Pancreas (tissue), 10 donors: ENCODE measurements around the gene DYNLRB1. TPM values are rescaled to one million over a fixed set of nuclear protein-coding genes. Genes with fewer than 3 reads are reported as not detected.

Source experiments
- ATAC-seq, 4 donors: fragments of 200-7000 bp; cut with Tn5 transposase; one replicate each; pipeline versions ENCODE4 v1.8.0 to v1.9.1; 2020; ENCODE audit warnings: mild to moderate bottlenecking in 4 of 4, moderate library complexity in 4 of 4
- DNase-seq, 6 donors: peaks; one replicate each; pipeline ENCODE4 v3.0.0-alpha.2; 2020
- FAIRE-seq: peaks from 2 replicates; lab custom pipeline; 2012; peaks lifted over from hg19 to GRCh38; lab: Jason Lieb, UNC
- H3K27ac ChIP-seq, 4 donors: fragments of 200-600 bp; sonication (generic); 1 replicate in 3 of 4; 2 replicates in 1 of 4; pipeline versions ENCODE4 v1.5.0 to v1.8.0; 2020
- H3K27me3 ChIP-seq, 4 donors: fragments of 200-600 bp; one replicate each; pipeline ENCODE4 v1.8.0; 2021
- H3K36me3 ChIP-seq, 3 donors: fragments of 200-600 bp; sonication (generic) in 1 of 3; one replicate each; pipeline versions ENCODE4 v1.5.0 to v1.8.0; 2020 to 2021
- H3K4me1 ChIP-seq, 3 donors: fragments of 200-600 bp; one replicate each; pipeline ENCODE4 v1.8.0; 2021
- H3K4me3 ChIP-seq, 4 donors: fragments of 200-600 bp; sonication (generic) in 2 of 4; one replicate each; pipeline versions ENCODE4 v1.5.0 to v1.8.0; 2020 to 2021
- H3K9me3 ChIP-seq, 4 donors: fragments of 200-600 bp; one replicate each; pipeline ENCODE4 v1.8.0; 2021
- CTCF ChIP-seq, 4 donors: fragments of 200-600 bp; sonication (generic) in 3 of 4; IDR thresholded peaks; one replicate each; pipeline versions ENCODE4 v1.5.0 to v1.8.0; 2021; ENCODE audit warnings: antibody characterized with exemption in 4 of 4
- WGBS, 2 donors: extraction: QIAGEN DNeasy Blood & Tissue Kit; methylation state at CpG; one replicate each; pipeline ENCODE4 v1.1.7; 2013; 5-methylcytosine and 5-hydroxymethylcytosine counted together
- intact Hi-C, 3 donors: fragments of 100-400 bp; cut with DNase I; formaldehyde crosslinking; loops; one replicate each; pipeline versions ENCODE4 v1.11.1 to v1.14.2; 2022
- polyA plus RNA-seq, 2 donors: library from polyadenylated mRNA; stranded (reverse); fragments of 200-250 nt; gene quantifications; one replicate each; pipeline ENCODE4 v1.2.3, GENCODE V29; 2013
- total RNA-seq, 6 donors: library from RNA; stranded (reverse); fragmentation: NEBNext Ultra II Directional in 4 of 6; extraction: Animal tissue kit (Norgen Biotek cat#: 25700) in 4 of 6; gene quantifications; one replicate each; pipeline versions ENCODE4 v1.2.1 to v1.2.4, GENCODE V29; 2021 to 2023
- donor health status: healthy with polysubstance abuse.
- donor health status: DM: no; HTN: no; CAD: no; lungs with moderate emphysema.
- donor health status: DM: no; HTN: no; CAD: no.
- donor health status: control.
- donor health status: control.
- donor health status: Bipolar disorder and iron deficiency.
- donor health status: DM: yes; HTN: yes; CAD: no.
- donor health status: DM: no; HTN: no; CAD: no.
- donor health status: DM: no; HTN: no; CAD: no.
- donor health status: DM: yes; HTN: yes; CAD: no.

DYNLRB1 gene
- total and polyA plus RNA-seq, 8 donors = 26.9 to 178 (median 41.6) TPM

- intact Hi-C loops = no loop called here
- no peak for FAIRE-seq
Measured at GRCh38 chr20:34560141-34560523, 43.9 kb downstream of the DYNLRB1 start.

GRCh38 chr20:34560614-34561013, 44.4 kb downstream of the DYNLRB1 start:
- ATAC-seq (no peak), DNase-seq (no peak), FAIRE-seq (no peak)
- H3K27me3 ChIP-seq = no peaks in the 10 kb centered on the region
- no peaks in the 10 kb centered on the region for H3K36me3 ChIP-seq
- TF ChIP-seq CTCF (IDR thresholded peaks at IDR 0.05) = no peak
- H3K4me3 ChIP-seq = no peak overlapping the region
- H3K4me1 ChIP-seq = peaks cover 0 to 7% (median 5%) of the 10 kb centered on the region in 3 donors
- 89 to 90% methylated on average over 6 to 7 of the region's 7 CpGs for WGBS, 2 donors
- H3K27ac ChIP-seq = no peak overlapping the region
- no peaks in the 10 kb centered on the region for H3K9me3 ChIP-seq
- intact Hi-C loops = no loop called here

More at GRCh38 chr20:34560141-34560523, 43.9 kb downstream of the DYNLRB1 start:
- Histone ChIP-seq H3K9me3 (no peaks in the 10 kb centered on the region), H3K27ac (no peak overlapping the region), H3K36me3 (no peaks in the 10 kb centered on the region), H3K27me3 (no peaks in the 10 kb centered on the region), H3K4me1 (peaks cover 0 to 7% (median 5%) of the 10 kb centered on the region in 3 donors), H3K4me3 (no peak overlapping the region)
- 76 to 78% methylated on average over 12 of the region's 12 CpGs for WGBS, 2 donors
- no peak for TF ChIP-seq CTCF (IDR thresholded peaks at IDR 0.05)
- DNase-seq = peak in 2 of 6 donors; percentile 50 to 78
- no peak for ATAC-seq

GRCh38 chr20:34561661-34562060, 45.4 kb downstream of the DYNLRB1 start:
- DNase-seq (no peak), ATAC-seq (no peak), FAIRE-seq (no peak)
- H3K9me3 ChIP-seq = no peaks in the 10 kb centered on the region
- no peak for TF ChIP-seq CTCF (IDR thresholded peaks at IDR 0.05)
- no peak overlapping the region for H3K4me3 ChIP-seq
- H3K36me3 ChIP-seq = no peaks in the 10 kb centered on the region
- intact Hi-C loops = no loop called here
- H3K27me3 ChIP-seq = no peaks in the 10 kb centered on the region
- H3K4me1 ChIP-seq = peaks cover 0 to 7% (median 5%) of the 10 kb centered on the region in 3 donors
- H3K27ac ChIP-seq = no peak overlapping the region
- WGBS, 2 donors = 72 to 74% methylated on average over 10 of the region's 10 CpGs

- no peak overlapping the region for H3K4me3 ChIP-seq
- H3K9me3 ChIP-seq = no peaks in the 10 kb centered on the region
- WGBS, 2 donors = 57 to 61% methylated on average over 5 of the region's 5 CpGs
- ATAC-seq (no peak), DNase-seq (no peak), FAIRE-seq (no peak)
- H3K27ac ChIP-seq = no peak overlapping the region
- no peaks in the 10 kb centered on the region for H3K36me3 ChIP-seq
- H3K4me1 ChIP-seq = peaks cover 0 to 5% (median 1%) of the 10 kb centered on the region in 3 donors
- no peak for TF ChIP-seq CTCF (IDR thresholded peaks at IDR 0.05)
- intact Hi-C loops = no loop called here
- no peaks in the 10 kb centered on the region for H3K27me3 ChIP-seq
Measured at GRCh38 chr20:34562641-34563040, 46.4 kb downstream of the DYNLRB1 start.

- Histone ChIP-seq H3K4me3 (no peak overlapping the region), H3K27me3 (no peaks in the 10 kb centered on the region), H3K9me3 (no peaks in the 10 kb centered on the region), H3K27ac (no peak overlapping the region), H3K4me1 (no peaks in the 10 kb centered on the region), H3K36me3 (no peaks in the 10 kb centered on the region)
- intact Hi-C loops = no loop called here
- DNase-seq = peak in 1 of 6 donors; percentile 45
- FAIRE-seq = no peak
- ATAC-seq = peak in 1 of 4 donors; percentile 44
- no peak for TF ChIP-seq CTCF (IDR thresholded peaks at IDR 0.05)
- WGBS, 2 donors = 67 to 72% methylated on average over 7 of the region's 7 CpGs
Measured at GRCh38 chr20:34564833-34565232, 48.6 kb downstream of the DYNLRB1 start.
